ENCODE data around the gene MRPS35. TPM values are rescaled to one million over a fixed set of nuclear protein-coding genes. Genes with fewer than 3 reads are reported as not detected.

MRPS35 gene
- total and polyA plus RNA-seq, 9 donors: 23.3 to 44.4 (median 35.5) TPM

- Histone ChIP-seq H3K27ac (no peak overlapping the region), H3K36me3 (no peaks in the 10 kb centered on the region), H3K4me1 (ENCODE audit: insufficient read depth) (no peaks in the 10 kb centered on the region), H3K9me3 (no peaks in the 10 kb centered on the region), H3K27me3 (no peaks in the 10 kb centered on the region), H3K4me3 (no peak overlapping the region)
- TF ChIP-seq EP300 (IDR thresholded peaks at IDR 0.05) (no peak), POLR2A (IDR thresholded peaks at IDR 0.05) (no peak), CTCF (IDR thresholded peaks at IDR 0.05) (no peak)
- no peak for DNase-seq
- 93 to 95% (median 94%) methylated on average over 24 of the region's 24 CpGs for WGBS, 3 donors
- intact Hi-C loops (cut with DNase I): no loop called here
Observed at GRCh38 chr12:27797301-27798025, 86.8 kb downstream of the MRPS35 start.

- 87 to 90% (median 88%) methylated on average over 3 of the region's 3 CpGs for WGBS, 3 donors
- Histone ChIP-seq H3K36me3 (no peaks in the 10 kb centered on the region), H3K27ac (no peak overlapping the region), H3K27me3 (no peaks in the 10 kb centered on the region), H3K9me3 (no peaks in the 10 kb centered on the region), H3K4me3 (no peak overlapping the region), H3K4me1 (ENCODE audit: insufficient read depth) (no peaks in the 10 kb centered on the region)
- DNase-seq: no peak
- TF ChIP-seq POLR2A (IDR thresholded peaks at IDR 0.05): no peak
- TF ChIP-seq CTCF (IDR thresholded peaks at IDR 0.05): no peak
- no peak for TF ChIP-seq EP300 (IDR thresholded peaks at IDR 0.05)
- intact Hi-C loops (cut with DNase I): no loop called here
Observed at GRCh38 chr12:27800819-27801218, 90.2 kb downstream of the MRPS35 start.

- no peak for DNase-seq
- Histone ChIP-seq H3K36me3 (no peaks in the 10 kb centered on the region), H3K9me3 (no peaks in the 10 kb centered on the region), H3K4me3 (no peak overlapping the region), H3K27ac (no peak overlapping the region), H3K27me3 (no peaks in the 10 kb centered on the region), H3K4me1 (ENCODE audit: insufficient read depth) (no peaks in the 10 kb centered on the region)
- 79 to 90% (median 85%) methylated on average over 5 of the region's 5 CpGs for WGBS, 3 donors
- intact Hi-C loops (cut with DNase I): no loop called here
- TF ChIP-seq EP300 (IDR thresholded peaks at IDR 0.05) (no peak), POLR2A (IDR thresholded peaks at IDR 0.05) (no peak), CTCF (IDR thresholded peaks at IDR 0.05) (no peak)
Observed at GRCh38 chr12:27801630-27802029, 91.0 kb downstream of the MRPS35 start.

GRCh38 chr12:27802511-27802910 is 91.9 kb downstream of the MRPS35 start:
- no peaks in the 10 kb centered on the region for H3K27me3 ChIP-seq
- H3K9me3 ChIP-seq: no peaks in the 10 kb centered on the region
- no peaks in the 10 kb centered on the region for H3K4me1 ChIP-seq (ENCODE audit: insufficient read depth)
- intact Hi-C loops (cut with DNase I): no loop called here
- TF ChIP-seq POLR2A (IDR thresholded peaks at IDR 0.05): no peak
- no peak for TF ChIP-seq CTCF (IDR thresholded peaks at IDR 0.05)
- TF ChIP-seq EP300 (IDR thresholded peaks at IDR 0.05): no peak
- 68 to 75% (median 69%) methylated on average over 4 of the region's 4 CpGs for WGBS, 3 donors
- no peaks in the 10 kb centered on the region for H3K36me3 ChIP-seq
- DNase-seq: no peak
- H3K4me3 ChIP-seq: no peak overlapping the region
- H3K27ac ChIP-seq: no peak overlapping the region

All from ovary (tissue), 9 donors.